C4-2B (cell line): Measurements from ENCODE around the gene TRPM5.

Experiments used
- CTCF ChIP-seq: fragments of 450-650 bp; conservative IDR thresholded peaks from 2 replicates; pipeline ENCODE4 v1.5.1; 2017; ENCODE audit warnings: mild to moderate bottlenecking
- ZFX ChIP-seq: fragments of 450-650 bp; IDR thresholded peaks from 2 replicates; pipeline ENCODE4 v1.6.1; 2017

- no peak for TF ChIP-seq CTCF
- no peak for TF ChIP-seq ZFX
These were observed 21.1 kb upstream of the TRPM5 start for GRCh38 chr11:2465202-2466068.
